HG02973 (cell line): ENCODE data around the gene NAA16.
A peak's percentile ranks its signal among the peaks of the same experiment; 100 is the strongest.
"Not testable (repeated sequence)": the region's sequence is repeated elsewhere in the genome, so short reads cannot be mapped to it uniquely, and the experiment has no call there.

Experiments
- ATAC-seq: cut with Tn5 transposase; IDR thresholded peaks from one replicate; pipeline ENCODE4 v1.9.1; 2021; ENCODE audit warnings: moderate library complexity; ENCODE audit not compliant: unreplicated experiment

The NAA16 gene

GRCh38 chr13:41310963-41311405 lies at the start of gene NAA16:
Gene NAA16 (plus strand): TSS chr13:41311267. CDS start chr13:41311529, 262 bp downstream.
- ATAC-seq: peak; percentile 50

GRCh38 chr13:41263261-41263971 lies 47.7 kb upstream of the NAA16 start, which contains the start of gene MTRF1:
Gene MTRF1 (minus strand): TSS chr13:41263576. CDS start chr13:41260907, 2,669 bp downstream.
- ATAC-seq: peak; percentile 92

- ATAC-seq: no peak
These were observed 44.0 kb upstream of the NAA16 start for GRCh38 chr13:41267106-41267505.

GRCh38 chr13:41268764-41269163 lies 42.3 kb upstream of the NAA16 start:
- no peak for ATAC-seq

GRCh38 chr13:41271456-41272285 lies 39.4 kb upstream of the NAA16 start:
- no peak for ATAC-seq

GRCh38 chr13:41273831-41274441 lies 37.1 kb upstream of the NAA16 start:
- no peak for ATAC-seq

GRCh38 chr13:41274881-41275280 lies 36.2 kb upstream of the NAA16 start:
- ATAC-seq: no peak

GRCh38 chr13:41276824-41277223 lies 34.2 kb upstream of the NAA16 start:
- ATAC-seq: no peak

GRCh38 chr13:41279156-41279555 lies 31.9 kb upstream of the NAA16 start:
- not testable (repeated sequence) for ATAC-seq

GRCh38 chr13:41282129-41282571 lies 28.9 kb upstream of the NAA16 start:
- no peak for ATAC-seq

- no peak for ATAC-seq
These were observed 26.4 kb upstream of the NAA16 start for GRCh38 chr13:41284512-41285288.

- no peak for ATAC-seq
These were observed 24.7 kb upstream of the NAA16 start for GRCh38 chr13:41286370-41286769.

- no peak for ATAC-seq
These were observed 21.6 kb upstream of the NAA16 start for GRCh38 chr13:41289463-41289881.

- ATAC-seq: no peak
These were observed 19.8 kb upstream of the NAA16 start for GRCh38 chr13:41291246-41291645.

GRCh38 chr13:41293272-41293671 lies 17.8 kb upstream of the NAA16 start:
- no peak for ATAC-seq

- no peak for ATAC-seq
These were observed 16.2 kb upstream of the NAA16 start for GRCh38 chr13:41294914-41295313.

GRCh38 chr13:41295973-41296372 lies 15.1 kb upstream of the NAA16 start:
- ATAC-seq: no peak

- ATAC-seq: no peak
These were observed 14.0 kb upstream of the NAA16 start for GRCh38 chr13:41296879-41297646.

- ATAC-seq: peak; percentile 53
These were observed 11.6 kb upstream of the NAA16 start for GRCh38 chr13:41299316-41300094.
